ENCODE data around the gene ODAD2.
"Not testable (repeated sequence)": the region's sequence is repeated elsewhere in the genome, so short reads cannot be mapped to it uniquely, and the experiment has no call there.

ODAD2 gene

GRCh38 chr10:27958383-27958782, 40.5 kb downstream of the ODAD2 start:
- DNase-seq: not testable (repeated sequence)

GRCh38 chr10:27950242-27950564, 48.7 kb downstream of the ODAD2 start:
- DNase-seq: no peak

DNA sequence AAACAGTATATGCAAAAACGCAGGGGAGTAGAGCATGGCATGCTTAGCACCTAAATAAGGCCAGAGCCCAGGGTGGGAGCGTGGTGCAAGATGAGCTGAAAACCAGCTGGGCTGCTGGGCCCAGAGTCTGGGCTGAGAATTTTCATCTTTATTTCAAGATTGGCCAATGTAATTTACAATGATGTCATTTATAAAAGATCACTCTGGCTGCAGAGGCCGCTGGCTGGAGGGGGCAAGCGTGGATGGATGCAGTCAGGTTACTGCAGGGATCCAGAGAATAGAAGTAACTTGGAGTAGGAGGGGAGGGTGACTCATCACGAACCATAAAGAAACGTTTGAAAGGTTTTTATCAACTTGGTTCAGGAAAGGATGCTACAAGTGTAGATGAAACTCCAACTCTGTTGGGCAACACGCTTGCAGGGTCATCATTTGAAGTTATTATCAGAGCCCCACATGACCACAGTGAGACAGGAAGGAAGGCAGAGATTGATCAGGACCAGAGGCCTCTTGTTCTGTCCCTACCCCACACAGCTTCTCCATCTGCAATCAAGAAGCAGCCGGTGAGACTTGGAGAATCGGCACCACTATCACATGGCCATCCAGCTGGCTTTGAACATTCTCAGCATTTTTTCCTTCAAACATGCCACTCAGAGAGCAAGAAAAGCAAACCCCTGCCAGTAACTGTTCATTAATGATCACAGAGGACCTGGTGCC, 49.2 kb downstream of the ODAD2 start:
- no peak for DNase-seq

DNA sequence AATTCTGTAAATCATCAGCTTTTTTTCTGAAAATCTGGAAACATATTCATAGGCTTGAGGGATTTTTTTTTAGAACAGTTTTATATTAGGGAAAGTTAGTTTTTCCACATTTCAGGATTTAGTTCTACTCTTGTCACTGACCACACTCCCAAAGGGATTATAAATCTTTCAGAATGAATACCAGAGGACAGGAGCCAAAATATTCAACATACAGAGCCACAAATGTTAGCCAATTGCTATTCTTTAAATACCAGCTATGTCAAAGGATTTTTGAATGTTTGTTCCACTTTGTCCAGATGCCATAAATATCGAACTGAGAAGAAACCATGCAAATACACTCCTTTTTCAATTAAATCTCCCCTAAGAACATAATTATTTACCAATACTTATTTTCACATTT, 50.7 kb downstream of the ODAD2 start:
- DNase-seq: no peak

- no peak for DNase-seq
Measured at GRCh38 chr10:27947540-27947939, 51.3 kb downstream of the ODAD2 start.

GRCh38 chr10:27944005-27944404, 54.9 kb downstream of the ODAD2 start:
- DNase-seq: no peak

DNA sequence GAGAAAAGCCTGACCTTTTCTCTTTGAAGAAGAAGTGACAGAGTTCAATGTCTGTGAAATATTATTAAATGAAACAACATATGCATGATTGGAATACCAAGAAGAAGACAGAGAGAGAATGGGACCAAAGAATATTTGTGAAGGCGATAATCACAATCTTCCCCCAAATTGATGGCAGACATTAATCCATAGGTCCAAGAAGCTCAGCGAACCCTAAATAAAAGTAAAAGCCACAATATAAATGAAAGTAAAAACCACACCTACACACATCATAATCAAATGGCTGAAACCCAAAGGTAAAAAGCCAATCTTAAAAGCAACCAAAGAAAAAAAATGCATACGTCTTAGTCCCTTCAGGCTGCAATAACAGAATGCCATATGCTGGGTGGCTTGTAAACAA, 84.0 kb downstream of the ODAD2 start:
- no peak for DNase-seq

GRCh38 chr10:27912231-27912630, 86.6 kb downstream of the ODAD2 start:
- no peak for DNase-seq

GRCh38 chr10:27911539-27911938, 87.3 kb downstream of the ODAD2 start:
- DNase-seq: no peak

GRCh38 chr10:27911011-27911410, 87.9 kb downstream of the ODAD2 start:
- DNase-seq: no peak

DNA sequence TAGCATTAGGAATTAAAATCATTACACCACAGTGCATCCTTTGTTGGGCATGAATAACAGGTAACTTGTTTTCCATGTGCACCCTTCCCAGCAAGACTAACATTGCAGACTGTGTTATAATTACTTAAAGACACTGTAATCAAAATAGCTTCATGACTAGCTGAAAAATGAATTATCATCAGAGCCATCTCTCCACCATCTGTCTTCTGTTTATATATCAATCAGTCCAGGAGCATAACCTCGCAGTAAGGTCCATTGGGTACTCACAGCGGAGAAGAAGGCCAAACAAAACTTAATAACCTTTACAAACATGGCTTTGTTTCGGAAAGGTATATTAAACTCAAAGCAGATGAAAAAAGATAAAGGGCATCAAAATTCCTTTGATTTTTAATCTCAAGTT, 90.6 kb downstream of the ODAD2 start:
- DNase-seq: peak; percentile 54

DNA sequence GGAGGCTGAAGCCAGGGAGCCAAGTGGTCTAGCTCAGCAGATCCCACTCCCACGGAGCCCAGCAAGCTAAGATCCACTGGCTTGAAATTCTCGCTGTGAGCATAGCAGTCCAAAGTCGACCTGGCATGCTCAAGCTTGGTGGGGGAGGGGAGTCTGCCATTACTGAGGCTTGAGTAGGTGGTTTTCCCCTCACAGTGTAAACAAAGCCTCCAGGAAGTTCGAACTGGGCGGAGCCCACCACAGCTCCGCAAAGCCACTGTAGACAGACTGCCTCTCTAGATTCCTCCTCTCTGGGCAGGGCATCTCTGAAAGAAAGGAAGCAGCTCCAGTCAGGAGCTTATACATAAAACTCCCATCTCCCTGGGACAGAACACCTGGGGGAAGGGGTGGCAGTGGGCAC, 99.4 kb downstream of the ODAD2 start:
- not testable (repeated sequence) for DNase-seq

- DNase-seq: no peak
Measured at GRCh38 chr10:27899058-27899457, 99.8 kb downstream of the ODAD2 start.

- DNase-seq: no peak
Measured at GRCh38 chr10:27893358-27893954, 105.4 kb downstream of the ODAD2 start.

GRCh38 chr10:27890971-27891370, 107.9 kb downstream of the ODAD2 start:
- no peak for DNase-seq

DNA sequence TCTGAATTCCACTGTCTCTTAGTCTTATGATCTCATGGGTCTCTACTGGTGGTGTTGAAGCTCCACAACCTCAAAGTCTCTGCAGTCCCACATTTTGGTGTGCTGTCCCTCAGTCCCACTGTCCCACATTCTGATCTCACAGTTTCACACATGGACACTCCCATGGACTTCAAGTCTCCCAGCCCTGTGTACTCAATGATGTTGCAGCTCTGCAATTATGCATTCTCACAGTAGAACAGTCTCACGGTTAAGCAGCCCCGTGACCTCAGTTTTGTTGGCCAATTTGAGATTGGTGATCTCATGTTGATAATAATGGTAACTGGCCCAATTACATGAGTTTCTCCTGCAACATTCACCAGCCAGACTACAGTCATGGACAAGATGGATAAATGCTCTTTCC, 109.4 kb downstream of the ODAD2 start:
- DNase-seq: no peak

DNA sequence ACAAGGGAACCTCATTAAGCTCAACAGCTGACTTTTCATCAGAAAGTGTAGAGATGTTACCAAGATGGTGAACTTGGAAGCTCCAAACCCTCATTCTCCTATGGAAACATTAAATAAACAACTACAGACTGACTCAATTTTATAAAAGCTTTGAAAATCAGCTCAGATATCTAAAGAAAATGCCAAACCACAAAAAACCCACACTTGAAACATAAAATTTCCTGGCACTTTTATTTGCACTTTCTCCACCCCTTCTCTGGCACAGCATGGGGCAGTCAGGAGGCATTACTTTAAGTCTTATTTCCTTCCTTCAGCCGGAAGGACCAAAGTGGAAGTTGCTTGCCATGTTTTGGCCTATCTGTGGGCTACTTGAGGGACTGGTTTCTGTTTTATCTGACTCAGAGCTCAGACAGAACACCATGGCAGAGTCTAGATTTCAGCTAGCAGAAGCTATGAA, 114.7 kb downstream of the ODAD2 start:
- DNase-seq: no peak

DNA sequence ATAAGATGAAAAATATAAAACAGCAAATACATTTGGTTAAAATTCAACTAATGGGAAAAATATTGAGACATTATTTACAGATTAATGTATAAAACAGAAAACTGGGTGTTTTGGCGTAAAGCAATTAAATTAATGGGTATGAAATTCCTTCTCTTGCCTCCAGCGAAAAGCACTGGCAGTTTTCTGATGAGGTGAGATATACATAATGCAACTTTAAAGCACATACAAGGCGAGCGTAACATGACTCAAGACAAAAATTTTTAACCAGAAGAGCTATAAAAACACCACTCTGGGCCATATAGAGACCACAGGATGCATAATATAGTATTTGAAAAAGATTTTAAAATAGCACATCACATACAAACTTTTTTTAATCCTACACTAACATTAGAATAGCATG, 120.6 kb downstream of the ODAD2 start:
- DNase-seq: no peak

DNA sequence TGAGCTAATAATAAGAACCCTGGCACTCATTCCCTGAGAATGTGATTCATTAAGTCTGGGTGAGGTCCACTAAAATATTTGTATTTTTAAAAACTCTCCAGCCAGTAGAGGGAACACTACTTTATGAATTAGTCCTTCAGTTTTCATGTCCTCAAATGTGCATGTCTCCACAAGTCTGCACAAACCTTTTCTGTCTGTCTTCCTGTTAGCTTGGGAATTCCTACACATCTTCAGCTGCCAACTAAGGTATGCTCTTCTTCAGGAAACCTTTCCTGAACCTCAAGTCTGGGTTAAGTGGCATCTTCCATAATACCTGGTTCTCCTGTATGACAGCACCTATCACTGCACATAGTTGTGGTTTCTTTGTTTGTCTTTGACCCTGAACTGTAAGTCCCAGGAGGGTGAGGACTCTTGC, 133.7 kb downstream of the ODAD2 start:
- no peak for DNase-seq

GRCh38 chr10:27861781-27862180, 137.1 kb downstream of the ODAD2 start:
- no peak for DNase-seq

DNA sequence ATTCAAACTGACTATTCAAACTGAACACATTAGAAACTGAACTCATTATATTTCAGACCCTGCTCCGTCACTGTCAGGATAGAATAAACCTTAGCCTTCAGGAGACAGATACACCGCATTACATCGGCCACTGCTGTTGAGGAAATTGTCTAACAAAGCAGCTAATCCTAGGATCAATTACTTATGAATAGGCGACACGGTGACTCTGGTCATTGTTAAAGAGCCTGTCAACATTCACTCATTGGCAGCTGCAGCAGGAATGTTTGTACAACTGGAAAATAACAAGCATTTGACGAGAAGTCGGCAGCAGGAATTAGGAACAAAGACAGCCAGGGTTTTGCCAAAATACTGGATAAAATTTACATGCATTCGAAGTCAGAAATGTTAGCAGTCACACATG, 141.3 kb downstream of the ODAD2 start:
- DNase-seq: peak; percentile 62

DNA sequence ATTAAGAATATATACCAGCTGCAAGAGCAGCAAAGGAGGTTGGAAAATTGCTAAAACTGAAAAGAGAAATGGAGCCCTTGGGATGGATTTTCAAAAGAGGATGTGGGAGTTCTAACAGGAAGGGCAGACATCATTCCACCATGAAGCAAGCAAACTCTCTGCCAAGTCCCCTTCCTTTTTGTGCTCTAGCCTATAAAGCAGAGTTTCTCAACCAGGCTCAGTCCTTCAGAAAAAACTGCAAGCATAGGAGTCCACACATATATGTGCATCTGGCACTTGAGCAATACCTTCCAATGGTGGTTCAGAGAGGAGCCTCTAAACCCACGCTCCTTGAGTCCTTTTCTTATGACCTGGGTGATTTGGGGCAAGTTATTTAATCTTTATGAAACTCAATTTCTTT, 154.7 kb downstream of the ODAD2 start:
- no peak for DNase-seq

- no peak for DNase-seq
Measured at GRCh38 chr10:27838901-27839300, 160.0 kb downstream of the ODAD2 start.

- DNase-seq: peak; percentile 18
Measured at GRCh38 chr10:27838361-27838760, 160.5 kb downstream of the ODAD2 start.

GRCh38 chr10:27834476-27834875, 164.4 kb downstream of the ODAD2 start:
- no peak for DNase-seq

Measured in NCI-H1105 treated with DMSO at 0.1 percent for 48 hours (cell line).